Keratinocyte (primary cell): ENCODE measurements around the gene UNC79. TPM values are rescaled to one million over a fixed set of nuclear protein-coding genes. Genes with fewer than 3 reads are reported as not detected.

Experiments used
- DNase-seq: peaks from one replicate; pipeline ENCODE4 v3.0.0-alpha.2; 2011; ENCODE audit warnings: low read depth, missing footprints, low spot score
- FAIRE-seq: peaks from 2 replicates; lab custom pipeline; 2011; peaks lifted over from hg19 to GRCh38; lab: Jason Lieb, UNC
- H2AFZ ChIP-seq: 2 replicates; pipeline ENCODE4 v1.6.0; 2012; ENCODE audit warnings: low read length, control low read depth, inconsistent platforms; ENCODE audit not compliant: control insufficient read depth
- H3K27ac ChIP-seq: 2 replicates; pipeline ENCODE4 v1.5.1; 2011; ENCODE audit warnings: low read length; ENCODE audit not compliant: control insufficient read depth, insufficient read depth
- H3K27me3 ChIP-seq: 3 replicates; pipeline ENCODE4 v1.6.0; 2011; ENCODE audit warnings: low read length; ENCODE audit not compliant: control insufficient read depth, insufficient read depth; ENCODE audit errors: extremely low read depth
- H3K36me3 ChIP-seq, 2 experiments: 2 replicates in 1 of 2; 3 replicates in 1 of 2; pipeline ENCODE4 v1.5.1; 2011; ENCODE audit warnings: low read length in 2 of 2, mild to moderate bottlenecking in 1 of 2; ENCODE audit not compliant: control insufficient read depth in 2 of 2, insufficient read depth in 2 of 2; ENCODE audit errors: extremely low read depth in 1 of 2
- H3K4me1 ChIP-seq: 3 replicates; pipeline ENCODE4 v1.5.1; 2011; ENCODE audit warnings: low read length; ENCODE audit not compliant: control insufficient read depth, insufficient read depth; ENCODE audit errors: extremely low read depth
- H3K4me2 ChIP-seq: 3 replicates; pipeline ENCODE4 v1.6.0; 2011; ENCODE audit warnings: low read depth, low read length; ENCODE audit not compliant: control insufficient read depth, insufficient read depth; ENCODE audit errors: extremely low read depth
- H3K4me3 ChIP-seq, 3 experiments: fragments of 200-600 bp in 1 of 3; sonication (generic) in 1 of 3; 2 replicates in 2 of 3; 3 replicates in 1 of 3; pipeline ENCODE4 v1.5.1; 2011 to 2016; ENCODE audit warnings: low read length in 3 of 3, mild to moderate bottlenecking in 3 of 3, control low read depth in 2 of 3, inconsistent platforms in 1 of 3, low read depth in 1 of 3, mixed read lengths in 1 of 3, mixed run types in 1 of 3, moderate library complexity in 1 of 3; ENCODE audit not compliant: control insufficient read depth in 2 of 3, insufficient read depth in 2 of 3; ENCODE audit errors: extremely low read depth in 1 of 3
- H3K79me2 ChIP-seq: 2 replicates; pipeline ENCODE4 v1.6.0; 2012; ENCODE audit warnings: low read length; ENCODE audit not compliant: control insufficient read depth, insufficient read depth
- H3K9ac ChIP-seq: 3 replicates; pipeline ENCODE4 v1.6.0; 2011; ENCODE audit warnings: low read length; ENCODE audit not compliant: control insufficient read depth, insufficient read depth; ENCODE audit errors: extremely low read depth
- H3K9me1 ChIP-seq: 3 replicates; pipeline ENCODE4 v1.6.0; 2011; ENCODE audit warnings: low read length; ENCODE audit not compliant: control insufficient read depth, insufficient read depth; ENCODE audit errors: extremely low read depth
- H3K9me3 ChIP-seq: 2 replicates; pipeline ENCODE4 v1.5.1; 2012; ENCODE audit warnings: low read depth, low read length; ENCODE audit not compliant: control insufficient read depth
- H4K20me1 ChIP-seq: 3 replicates; pipeline ENCODE4 v1.6.0; 2011; ENCODE audit warnings: low read length; ENCODE audit not compliant: control insufficient read depth, insufficient read depth; ENCODE audit errors: extremely low read depth
- CTCF ChIP-seq, 3 experiments: IDR thresholded peaks in 1 of 3; conservative IDR thresholded peaks in 1 of 3; optimal IDR thresholded peaks in 1 of 3; 2 replicates in 2 of 3; 3 replicates in 1 of 3; pipeline versions ENCODE3 to v1.5.1; 2011; ENCODE audit warnings: low read length in 3 of 3, mild to moderate bottlenecking in 3 of 3, moderate library complexity in 2 of 3, control low read depth in 1 of 3, inconsistent platforms in 1 of 3; ENCODE audit not compliant: insufficient read depth in 2 of 3; ENCODE audit errors: extremely low read depth in 1 of 3
- EZH2 ChIP-seq: IDR thresholded peaks from one replicate; pipeline ENCODE4 v1.6.1; 2012; ENCODE audit warnings: inconsistent platforms, mild to moderate bottlenecking, low read length, moderate library complexity
- dilution Hi-C: fragments of 300-500 bp; cut with MboI; formaldehyde crosslinking; loops from one replicate; pipeline ENCODE4 v1.7.0; 2020; ENCODE audit warnings: low sequenced_read_pairs; ENCODE audit not compliant: extremely low pct_ligation_motif_present
- polyA plus RNA-seq, 5 experiments: library from polyadenylated mRNA; depleted of rRNA in 3 of 5; stranded (reverse) in 3 of 5; stranded (forward) in 1 of 5; unstranded in 1 of 5; fragments of >200 nt; gene quantifications; 1 replicate in 1 of 5; 2 replicates in 3 of 5; 3 replicates in 1 of 5; pipeline versions ENCODE4 v1.2.1 to v1.2.3, GENCODE V29; 2011 to 2012; ENCODE audit warnings: missing spikeins in 2 of 5, low read depth in 1 of 5, low replicate concordance in 1 of 5

UNC79 gene
- polyA plus RNA-seq, 1 donor (not counting 4 experiments of a cell fraction or from before 2014, with no cell fraction given) = 0.01 TPM

GRCh38 chr14:93744176-93744575 lies 313.4 kb downstream of the UNC79 start:
- Histone ChIP-seq H3K9ac (no peak overlapping the region), H3K27ac (no peak overlapping the region), H3K9me1 (no peaks in the 10 kb centered on the region), H3K4me3 (no peak overlapping the region), H3K27me3 (no peaks in the 10 kb centered on the region), H3K79me2 (no peaks in the 10 kb centered on the region), H3K4me2 (no peak overlapping the region), H4K20me1 (no peaks in the 10 kb centered on the region), H3K36me3 (no peaks in the 10 kb centered on the region), H3K4me1 (no peaks in the 10 kb centered on the region), H2AFZ (no peak overlapping the region), H3K9me3 (no peaks in the 10 kb centered on the region)
- TF ChIP-seq CTCF (optimal IDR thresholded peaks at IDR 0.05 in 1 of 3, IDR thresholded peaks at IDR 0.05 in 1 of 3, conservative IDR thresholded peaks at IDR 0.05 in 1 of 3; ENCODE audit: extremely low read depth in 1 of 3, insufficient read depth in 2 of 3, low read length in 3 of 3) (no peak), EZH2 (no peak)
- FAIRE-seq (no peak), DNase-seq (no peak)
- dilution Hi-C loops = no loop called here

- Histone ChIP-seq H3K4me3 (no peak overlapping the region), H3K36me3 (no peaks in the 10 kb centered on the region), H3K4me1 (no peaks in the 10 kb centered on the region), H3K9ac (no peak overlapping the region), H3K9me1 (no peaks in the 10 kb centered on the region), H2AFZ (no peak overlapping the region), H3K27ac (no peak overlapping the region), H4K20me1 (no peaks in the 10 kb centered on the region), H3K27me3 (no peaks in the 10 kb centered on the region), H3K9me3 (no peaks in the 10 kb centered on the region), H3K79me2 (no peaks in the 10 kb centered on the region), H3K4me2 (no peak overlapping the region)
- FAIRE-seq (no peak), DNase-seq (no peak)
- TF ChIP-seq CTCF (optimal IDR thresholded peaks at IDR 0.05 in 1 of 3, IDR thresholded peaks at IDR 0.05 in 1 of 3, conservative IDR thresholded peaks at IDR 0.05 in 1 of 3; ENCODE audit: extremely low read depth in 1 of 3, insufficient read depth in 2 of 3, low read length in 3 of 3) (no peak), EZH2 (no peak)
- dilution Hi-C loops = no loop called here
Measured at GRCh38 chr14:93744876-93745275, 314.1 kb downstream of the UNC79 start.
